Measurements from ENCODE around the gene CSNK2A2.

- no peak for TF ChIP-seq CTCF (IDR thresholded peaks at IDR 0.05)
- no peak for TF ChIP-seq POLR2AphosphoS5 (IDR thresholded peaks at IDR 0.05)
Observed at GRCh38 chr16:58148099-58148498, 49.8 kb downstream of the CSNK2A2 start.

Measured in prostate gland (tissue), 2 donors.